ENCODE measurements around the gene ARHGEF4. TPM values are rescaled to one million over a fixed set of nuclear protein-coding genes. Genes with fewer than 3 reads are reported as not detected.

The ARHGEF4 gene
- total and polyA plus RNA-seq, 10 of the 15 experiments (the other 5 are each of a cell fraction or from before 2014, with no cell fraction given) = 0.02 to 0.24 (median 0.16) TPM; not detected in 6

DNA sequence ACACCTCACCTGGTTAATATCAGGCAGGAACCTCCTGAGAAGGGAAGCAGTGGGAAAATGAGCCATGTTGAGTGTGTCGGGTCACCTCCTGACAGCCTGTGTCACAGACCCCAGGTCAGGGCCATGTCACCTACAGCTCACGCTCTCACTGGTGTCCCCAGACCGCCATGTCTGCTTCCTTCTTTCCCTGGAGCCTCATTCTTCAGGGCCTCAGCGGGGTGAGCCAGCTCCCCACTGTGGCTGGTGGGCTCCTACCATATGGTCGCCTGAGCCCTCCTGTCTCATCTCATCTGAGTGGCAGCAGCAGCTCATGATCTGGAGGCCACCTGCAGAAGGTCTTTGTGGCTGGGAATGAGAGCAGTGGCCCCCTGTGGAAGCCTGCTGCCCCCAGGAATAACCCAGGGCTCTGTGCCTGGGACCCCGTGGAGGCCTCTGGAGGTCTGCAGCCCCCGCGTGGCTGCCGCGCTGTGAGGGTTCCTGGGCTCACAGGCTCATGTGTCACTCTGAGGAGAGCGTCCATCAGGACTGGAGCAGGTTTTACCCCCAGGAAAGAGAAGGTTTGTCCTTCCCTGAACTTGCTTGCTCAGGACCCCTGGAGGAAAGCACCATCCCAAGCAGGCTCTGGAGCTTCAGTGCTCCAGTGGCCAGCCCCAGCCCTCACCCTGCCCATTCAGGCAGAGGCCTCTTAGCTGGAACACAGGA lies 200.1 kb downstream of the ARHGEF4 start:
- Histone ChIP-seq H3K4me2 (ENCODE audit: control insufficient read depth, insufficient read depth) (no peak overlapping the region), H3K9ac (ENCODE audit: control insufficient read depth, insufficient read depth, low read length) (no peak overlapping the region), H3K79me2 (ENCODE audit: control insufficient read depth, insufficient read depth, low read length) (no peaks in the 10 kb centered on the region), H3K27ac (ENCODE audit: control insufficient read depth, insufficient read depth) (no peak overlapping the region), H4K20me1 (ENCODE audit: control insufficient read depth, insufficient read depth) (peaks cover 3% of the 10 kb centered on the region; the same call in 1 of the 2 replicates), H3K4me3 (no peak overlapping the region), H3K36me3 (ENCODE audit: control insufficient read depth in 2 of 2, insufficient read depth in 2 of 2, low read length in 1 of 2) (no peaks in the 10 kb centered on the region), H3K9me3 (replicated peaks; ENCODE audit: control insufficient read depth, insufficient read depth, low read length) (no peaks in the 10 kb centered on the region), H3K27me3 (replicated peaks in 1 of 2; ENCODE audit: control insufficient read depth in 2 of 2, insufficient read depth in 2 of 2, low read length in 1 of 2) (peaks cover 2% of the 10 kb centered on the region in 2 experiments; a peak in 1 of 4 replicates), H2AFZ (ENCODE audit: control insufficient read depth, low read depth, low read length) (no peak overlapping the region), H3K4me1 (ENCODE audit: control insufficient read depth, insufficient read depth, low read length) (no peaks in the 10 kb centered on the region)
- no TSS peak for BruUV-seq (replicated peaks)
- WGBS (ENCODE audit: insufficient coverage, insufficient replicate concordance, low lambda C conversion rate, missing lambda C conversion rate) = 23% methylated on average over 11 of the region's 11 CpGs
- ATAC-seq (no peak), DNase-seq (ENCODE audit: low read depth, low spot score) (no peak), FAIRE-seq (no peak)
- ChIA-PET POLR2A (no interaction called here), SMC1A (ENCODE audit: uncharacterized antibody, unreplicated experiment) (no interaction called here), RAD21 (ENCODE audit: unreplicated experiment) (no interaction called here), CTCF (no interaction called here)
- intact Hi-C loops (cut with micrococcal nuclease; ENCODE audit: unreplicated experiment) (no loop called here), in situ Hi-C loops (cut with MboI) (no loop called here)
- TF ChIP-seq ZNF622 (IDR thresholded peaks at IDR 0.05) (no peak), CHD4 (IDR thresholded peaks at IDR 0.05) (no peak), PAX5 (IDR thresholded peaks at IDR 0.05; ENCODE audit: borderline replicate concordance, low read depth, low read length) (no peak), CUX1 (IDR thresholded peaks at IDR 0.05; ENCODE audit: insufficient replicate concordance, low read depth, low read length) (no peak), BCL3 (IDR thresholded peaks at IDR 0.05; ENCODE audit: borderline replicate concordance, insufficient read depth, low read depth, low read length, poor library complexity, severe bottlenecking) (no peak), IRF5 (IDR thresholded peaks at IDR 0.05; ENCODE audit: borderline replicate concordance) (no peak), KLF5 (IDR thresholded peaks at IDR 0.05; ENCODE audit: partially characterized antibody) (no peak), ZNF24 (IDR thresholded peaks at IDR 0.05) (no peak), NFYA (IDR thresholded peaks at IDR 0.05; ENCODE audit: borderline replicate concordance, low read depth, low read length) (no peak), ZNF384 (IDR thresholded peaks at IDR 0.05; ENCODE audit: borderline replicate concordance, low read depth, low read length) (no peak), RUNX3 (IDR thresholded peaks at IDR 0.05; ENCODE audit: low read length) (no peak), EP300 (IDR thresholded peaks at IDR 0.05; ENCODE audit: borderline replicate concordance in 1 of 2, control insufficient read depth in 1 of 2, low read depth in 2 of 2, low read length in 2 of 2) (no peak)
- TF ChIP-seq, protein P1, sequence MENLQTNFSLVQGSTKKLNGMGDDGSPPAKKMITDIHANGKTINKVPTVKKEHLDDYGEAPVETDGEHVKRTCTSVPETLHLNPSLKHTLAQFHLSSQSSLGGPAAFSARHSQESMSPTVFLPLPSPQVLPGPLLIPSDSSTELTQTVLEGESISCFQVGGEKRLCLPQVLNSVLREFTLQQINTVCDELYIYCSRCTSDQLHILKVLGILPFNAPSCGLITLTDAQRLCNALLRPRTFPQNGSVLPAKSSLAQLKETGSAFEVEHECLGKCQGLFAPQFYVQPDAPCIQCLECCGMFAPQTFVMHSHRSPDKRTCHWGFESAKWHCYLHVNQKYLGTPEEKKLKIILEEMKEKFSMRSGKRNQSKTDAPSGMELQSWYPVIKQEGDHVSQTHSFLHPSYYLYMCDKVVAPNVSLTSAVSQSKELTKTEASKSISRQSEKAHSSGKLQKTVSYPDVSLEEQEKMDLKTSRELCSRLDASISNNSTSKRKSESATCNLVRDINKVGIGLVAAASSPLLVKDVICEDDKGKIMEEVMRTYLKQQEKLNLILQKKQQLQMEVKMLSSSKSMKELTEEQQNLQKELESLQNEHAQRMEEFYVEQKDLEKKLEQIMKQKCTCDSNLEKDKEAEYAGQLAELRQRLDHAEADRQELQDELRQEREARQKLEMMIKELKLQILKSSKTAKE (IDR thresholded peaks at IDR 0.05; ENCODE audit: low read depth, poor library complexity, severe bottlenecking) = no peak
